ENCODE results near the gene ABHD10.

The ABHD10 gene

DNA sequence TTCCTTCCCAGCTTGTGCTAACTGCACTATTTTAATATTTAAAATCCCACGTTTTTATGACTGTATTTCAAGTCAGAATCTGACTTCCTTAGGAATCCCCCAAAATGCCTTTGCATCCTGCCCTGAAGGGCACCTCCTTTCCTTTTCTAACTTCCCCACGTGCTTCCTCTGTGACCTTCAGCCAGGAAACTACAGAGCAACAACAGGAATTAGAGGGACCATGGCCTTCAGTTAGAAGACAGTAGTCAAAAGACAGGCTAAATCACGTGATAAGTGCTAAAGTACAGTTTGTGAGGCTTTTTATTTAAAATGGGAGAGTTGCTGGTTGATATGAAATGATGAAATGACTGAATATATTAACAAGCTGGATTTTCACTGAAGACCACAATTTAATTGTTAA is 11.8 kb upstream of the ABHD10 start:
- no peak for DNase-seq

- peak; percentile 84 for DNase-seq
Observed at GRCh38 chr3:111967651-111968274, 11.1 kb upstream of the ABHD10 start.

DNA sequence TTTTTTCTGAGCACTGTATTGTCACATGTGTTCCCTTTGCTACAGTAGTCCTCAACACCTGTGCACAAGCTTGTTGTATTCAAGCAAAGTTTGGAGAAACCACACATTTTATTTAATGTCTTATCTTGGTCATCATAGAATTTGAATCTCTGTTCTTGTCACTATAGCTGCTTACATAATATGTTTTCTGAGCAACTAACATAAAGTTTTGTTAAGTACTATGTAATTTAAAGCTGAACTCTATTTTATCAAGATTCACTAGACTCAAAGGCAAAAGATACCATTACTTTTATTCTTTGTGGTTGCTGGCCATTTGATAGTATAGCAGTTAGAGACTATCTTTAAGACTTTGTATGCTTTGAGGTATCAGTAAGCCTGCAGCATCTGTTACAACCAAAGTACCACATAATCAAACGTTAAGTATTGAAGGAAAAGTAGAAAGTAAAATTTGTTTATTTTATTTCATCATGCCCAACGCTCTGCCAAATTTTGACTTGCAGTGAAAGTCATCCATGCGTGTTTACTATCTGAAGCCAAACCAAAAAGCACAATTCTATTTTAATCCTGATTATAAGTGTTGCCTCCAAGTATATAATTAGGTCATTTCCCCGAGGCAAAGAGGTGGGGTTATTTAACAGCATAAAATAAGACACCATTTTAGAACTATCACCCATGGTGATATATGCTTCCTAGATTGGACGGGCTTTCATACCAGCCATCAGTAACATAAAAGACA is 10.3 kb upstream of the ABHD10 start:
- no peak for DNase-seq

- DNase-seq: no peak
Observed at GRCh38 chr3:111970376-111970775, 8.4 kb upstream of the ABHD10 start.

GRCh38 chr3:111971533-111972130 is 7.2 kb upstream of the ABHD10 start:
- DNase-seq: no peak

GRCh38 chr3:111972891-111973290 is 5.9 kb upstream of the ABHD10 start:
- no peak for DNase-seq

DNA sequence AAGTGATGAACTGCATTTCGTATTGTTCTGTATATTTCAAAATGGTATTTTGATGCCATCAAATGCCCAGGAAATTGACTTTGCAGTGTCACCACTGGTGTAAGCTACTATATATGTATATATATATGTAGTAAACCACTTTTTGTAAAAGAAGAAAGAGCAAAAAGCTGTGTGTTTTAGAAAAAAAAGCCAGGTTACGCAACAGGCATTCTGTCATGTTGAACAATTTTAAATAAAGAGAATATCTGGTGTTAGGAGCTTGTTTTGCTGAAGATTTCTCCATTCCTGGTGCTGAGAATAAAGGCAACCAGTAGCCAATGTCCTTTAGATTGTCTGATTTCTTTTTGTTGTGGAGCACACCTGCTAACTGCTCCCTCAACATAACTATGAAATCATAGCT is 3.7 kb upstream of the ABHD10 start:
- DNase-seq: no peak

- DNase-seq: no peak
Observed at GRCh38 chr3:111976254-111976653, 2.6 kb upstream of the ABHD10 start.

GRCh38 chr3:111979434-111980038 is 710 bp downstream of the ABHD10 start:
- no peak for DNase-seq

- DNase-seq: no peak
Observed at GRCh38 chr3:111980716-111981456, 2.1 kb downstream of the ABHD10 start.

DNA sequence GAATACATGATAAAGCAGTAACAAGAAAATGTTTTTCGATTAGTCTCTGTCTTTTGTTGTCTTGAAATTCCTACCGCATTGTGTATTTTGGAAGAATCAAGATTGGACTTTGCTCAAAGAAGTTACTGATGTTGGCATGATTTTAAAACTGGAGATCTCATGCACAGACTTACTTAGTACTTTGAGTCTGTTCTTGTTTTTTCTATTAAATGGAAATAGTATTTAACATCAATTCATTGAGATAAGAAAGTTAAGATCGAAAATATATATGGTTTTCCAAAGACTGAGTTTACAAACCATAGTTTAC is 2.6 kb downstream of the ABHD10 start:
- DNase-seq: no peak

- no peak for DNase-seq
Observed at GRCh38 chr3:111984636-111985298, 5.9 kb downstream of the ABHD10 start.

DNA sequence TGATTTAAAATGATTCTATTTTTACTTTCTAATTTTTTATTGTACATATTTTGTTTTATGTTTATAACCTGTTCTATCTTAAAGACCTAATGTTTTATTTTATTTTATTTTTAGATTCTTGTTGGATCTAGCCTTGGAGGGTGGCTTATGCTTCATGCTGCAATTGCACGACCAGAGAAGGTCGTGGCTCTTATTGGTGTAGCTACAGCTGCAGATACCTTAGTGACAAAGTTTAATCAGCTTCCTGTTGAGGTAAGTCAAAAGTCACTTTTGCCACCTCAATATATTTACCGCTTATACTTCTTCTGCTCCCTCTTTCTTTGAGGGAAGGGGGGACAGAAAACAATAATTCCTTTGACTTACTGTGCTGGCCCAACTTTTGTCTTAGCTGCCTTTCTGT is 8.0 kb downstream of the ABHD10 start:
- no peak for DNase-seq

DNA sequence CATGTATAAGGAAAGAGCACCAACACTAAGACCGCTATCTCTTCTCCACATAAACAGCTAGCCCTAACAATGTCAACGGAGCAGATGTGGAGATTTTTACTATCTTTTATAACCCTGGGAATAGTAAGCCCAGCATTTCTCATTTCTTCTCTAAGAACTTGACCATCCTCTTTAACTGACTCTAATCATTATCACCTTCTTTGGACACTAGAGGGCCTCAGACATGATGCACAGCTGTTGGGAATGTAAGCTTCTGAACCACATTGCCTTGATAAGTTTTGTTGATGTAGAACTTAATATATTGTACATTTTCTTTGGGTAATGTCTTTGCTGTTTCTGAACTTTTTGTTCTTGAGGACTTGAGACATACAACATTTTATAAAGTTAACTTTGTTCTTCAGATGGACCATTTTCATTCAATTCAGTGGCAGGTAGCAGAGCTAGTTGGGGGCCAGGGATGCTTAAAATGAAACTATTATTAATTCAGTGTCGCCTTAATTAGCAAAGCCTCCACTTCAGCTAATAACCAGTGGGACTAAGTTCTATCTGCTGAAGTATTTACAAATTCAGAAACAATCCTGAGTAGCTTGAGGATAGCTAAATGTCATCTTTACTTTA is 10.3 kb downstream of the ABHD10 start:
- no peak for DNase-seq

GRCh38 chr3:111993038-111993437 is 14.2 kb downstream of the ABHD10 start:
- DNase-seq: no peak

GRCh38 chr3:111998636-111999483 is 20.0 kb downstream of the ABHD10 start, which contains the start of gene TAGLN3:
TSS of gene TAGLN3 (plus strand) at chr3:111998922. CDS start at chr3:111999423, 501 bp downstream.
- no peak for DNase-seq

DNA sequence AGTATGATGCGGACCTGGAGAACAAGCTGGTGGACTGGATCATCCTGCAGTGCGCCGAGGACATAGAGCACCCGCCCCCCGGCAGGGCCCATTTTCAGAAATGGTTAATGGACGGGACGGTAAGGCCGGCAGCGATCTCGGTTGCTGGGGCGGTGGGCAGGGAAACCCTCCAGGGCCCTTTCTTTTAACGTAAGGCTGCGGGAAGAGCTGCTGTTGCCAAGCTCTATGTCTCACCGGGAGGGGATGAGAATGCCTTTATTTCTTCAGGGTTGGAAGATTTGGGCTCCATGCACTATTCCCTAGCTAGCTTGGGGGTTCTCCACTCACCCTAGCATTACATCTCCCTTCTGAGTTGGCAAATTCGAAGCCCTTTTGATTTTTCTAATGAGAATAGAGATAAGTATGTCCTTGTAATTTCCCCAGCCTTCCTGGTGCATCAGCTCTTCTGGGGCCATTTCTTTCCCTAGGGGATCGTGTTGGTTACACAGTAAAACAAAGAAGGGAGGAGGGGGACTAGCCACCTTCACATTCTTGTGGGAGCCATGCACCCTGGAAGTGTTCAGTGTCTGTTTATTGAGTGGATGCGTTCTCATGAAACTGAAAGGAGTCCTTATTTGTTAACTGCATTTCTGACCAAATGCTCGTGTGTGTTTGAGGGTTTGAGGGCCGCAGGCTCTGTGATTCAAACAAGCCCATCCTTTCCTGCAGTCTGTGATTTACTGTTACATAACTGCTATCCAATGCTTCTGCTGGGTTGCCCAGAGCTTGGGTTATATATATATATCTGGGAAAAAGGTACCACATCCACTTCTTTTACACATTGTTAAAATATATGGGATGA is 20.9 kb downstream of the ABHD10 start:
- no peak for DNase-seq

DNA sequence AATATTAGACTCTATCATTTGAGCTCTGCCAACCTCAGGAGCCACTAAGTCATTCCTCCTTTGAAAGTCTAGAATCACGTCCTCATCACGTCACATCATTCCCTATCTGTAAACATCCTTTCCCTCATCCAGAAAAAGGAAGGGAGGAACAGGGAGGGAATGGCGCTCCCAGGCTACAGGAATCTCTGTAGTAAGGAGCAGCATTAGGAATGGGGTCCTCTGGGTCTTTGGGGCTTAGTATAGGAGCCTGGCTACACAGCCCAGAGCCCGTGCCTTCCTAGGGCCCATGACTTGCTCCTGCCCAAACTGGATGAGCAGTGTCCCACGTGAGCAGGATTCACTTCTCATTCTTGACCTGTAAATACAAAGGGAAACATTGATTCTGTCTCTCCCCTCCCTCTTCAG is 21.5 kb downstream of the ABHD10 start:
- no peak for DNase-seq

GRCh38 chr3:112000966-112001365 is 22.1 kb downstream of the ABHD10 start:
- DNase-seq: no peak

DNA sequence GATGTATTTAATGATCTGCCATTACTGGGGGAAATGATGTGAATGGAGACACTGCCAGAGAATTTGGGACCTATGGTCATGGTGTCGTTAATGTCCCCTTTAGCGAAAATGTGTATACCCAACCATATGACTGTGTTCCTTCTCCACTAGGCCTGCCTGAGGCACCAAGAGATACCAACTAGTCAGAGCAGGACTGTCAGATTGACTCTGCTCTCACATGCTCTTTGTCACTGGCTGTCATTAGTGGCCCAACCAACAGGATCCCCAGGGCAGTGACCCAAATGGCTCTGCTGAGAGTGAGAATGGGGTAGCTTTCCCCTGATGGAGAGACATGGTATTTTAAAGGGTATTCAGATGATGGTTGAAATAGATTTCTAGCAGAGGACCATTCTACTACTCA is 22.7 kb downstream of the ABHD10 start:
- no peak for DNase-seq

Data from activated CD4-positive, CD25-positive, alpha-beta regulatory T cell treated with anti-CD3 and anti-CD28 coated beads, Interleukin-2, amount 50 U/mL, for 72 hours (primary cell).